ENCODE results near the gene RGPD4.
"Not testable (repeated sequence)": the region's sequence is repeated elsewhere in the genome, so short reads cannot be mapped to it uniquely, and the experiment has no call there.

RGPD4 gene

GRCh38 chr2:107916121-107916520 is 89.4 kb downstream of the RGPD4 start:
- H3K4me3 Mint-ChIP-seq; H3K36me3 Mint-ChIP-seq (ENCODE audit: low read depth); DNase-seq; H3K4me1 Mint-ChIP-seq; H3K27me3 Mint-ChIP-seq (ENCODE audit: low read depth, poor library complexity); H3K27ac Mint-ChIP-seq: not testable (repeated sequence)
- H3K9me3 Mint-ChIP-seq: peaks cover 14% of the 10 kb centered on the region
- TF ChIP-seq CTCF (IDR thresholded peaks at IDR 0.05): peak; percentile 8

- H3K27me3 Mint-ChIP-seq (ENCODE audit: low read depth, poor library complexity); H3K27ac Mint-ChIP-seq; DNase-seq; H3K4me3 Mint-ChIP-seq; H3K4me1 Mint-ChIP-seq; H3K36me3 Mint-ChIP-seq (ENCODE audit: low read depth): not testable (repeated sequence)
- H3K9me3 Mint-ChIP-seq: peaks cover 14% of the 10 kb centered on the region
Measured at GRCh38 chr2:107916696-107917370, 90.1 kb downstream of the RGPD4 start.

GRCh38 chr2:107927034-107927534 is 100.4 kb downstream of the RGPD4 start:
- Mint-ChIP-seq H3K9me3 (no peaks in the 10 kb centered on the region), H3K4me3 (no peak overlapping the region), H3K27me3 (ENCODE audit: low read depth, poor library complexity) (no peaks in the 10 kb centered on the region), H3K4me1 (no peaks in the 10 kb centered on the region), H3K27ac (no peak overlapping the region), H3K36me3 (ENCODE audit: low read depth) (no peaks in the 10 kb centered on the region)
- no peak for TF ChIP-seq CTCF (IDR thresholded peaks at IDR 0.05)
- no peak for DNase-seq

- Mint-ChIP-seq H3K9me3 (no peaks in the 10 kb centered on the region), H3K4me3 (no peak overlapping the region), H3K4me1 (peaks cover 17% of the 10 kb centered on the region), H3K27ac (no peak overlapping the region), H3K27me3 (ENCODE audit: low read depth, poor library complexity) (peaks cover 3% of the 10 kb centered on the region), H3K36me3 (ENCODE audit: low read depth) (no peaks in the 10 kb centered on the region)
- no peak for DNase-seq
- no peak for TF ChIP-seq CTCF (IDR thresholded peaks at IDR 0.05)
Measured at GRCh38 chr2:107931412-107931811, 104.7 kb downstream of the RGPD4 start.

- no peak for TF ChIP-seq CTCF (IDR thresholded peaks at IDR 0.05)
- H3K4me1 Mint-ChIP-seq: peaks cover 21% of the 10 kb centered on the region
- H3K9me3 Mint-ChIP-seq: no peaks in the 10 kb centered on the region
- H3K36me3 Mint-ChIP-seq (ENCODE audit: low read depth): no peaks in the 10 kb centered on the region
- no peak overlapping the region for H3K27ac Mint-ChIP-seq
- peaks cover 3% of the 10 kb centered on the region for H3K27me3 Mint-ChIP-seq (ENCODE audit: low read depth, poor library complexity)
- DNase-seq: no peak
- H3K4me3 Mint-ChIP-seq: no peak overlapping the region
Measured at GRCh38 chr2:107932488-107932887, 105.8 kb downstream of the RGPD4 start.

GRCh38 chr2:107932979-107933378 is 106.3 kb downstream of the RGPD4 start:
- H3K27ac Mint-ChIP-seq: no peak overlapping the region
- TF ChIP-seq CTCF (IDR thresholded peaks at IDR 0.05): peak; percentile 54
- H3K27me3 Mint-ChIP-seq (ENCODE audit: low read depth, poor library complexity): peaks cover 6% of the 10 kb centered on the region
- no peaks in the 10 kb centered on the region for H3K9me3 Mint-ChIP-seq
- peaks cover 21% of the 10 kb centered on the region for H3K4me1 Mint-ChIP-seq
- H3K4me3 Mint-ChIP-seq: no peak overlapping the region
- no peak for DNase-seq
- H3K36me3 Mint-ChIP-seq (ENCODE audit: low read depth): no peaks in the 10 kb centered on the region
